ENCODE results near the gene SLC25A6. TPM values are rescaled to one million over a fixed set of nuclear protein-coding genes. Genes with fewer than 3 reads are reported as not detected.
A peak's percentile ranks its signal among the peaks of the same experiment; 100 is the strongest.

Gene SLC25A6
- total and polyA plus RNA-seq, 10 of the 15 experiments (the other 5 are each of a cell fraction or from before 2014, with no cell fraction given) = 61.9 to 642 (median 322) TPM

- no peak for TF ChIP-seq PRDM15 (CRISPR knock-in tag; IDR thresholded peaks at IDR 0.05)
- TF ChIP-seq STAT1 (conservative IDR thresholded peaks at IDR 0.05) = no peak
- no peak for TF ChIP-seq E2F4 (IDR thresholded peaks at IDR 0.05; ENCODE audit: low read depth, low read length)
- no peak for TF ChIP-seq ATF7 (IDR thresholded peaks at IDR 0.05; ENCODE audit: low read depth)
- no peak for TF ChIP-seq PBX3 (IDR thresholded peaks at IDR 0.05; ENCODE audit: insufficient replicate concordance, low read depth, low read length)
- no peak for TF ChIP-seq CUX1 (IDR thresholded peaks at IDR 0.05; ENCODE audit: insufficient replicate concordance, low read depth, low read length)
- TF ChIP-seq ZNF24 (IDR thresholded peaks at IDR 0.05) = no peak
- TF ChIP-seq BCLAF1 (IDR thresholded peaks at IDR 0.05) = no peak
- TF ChIP-seq RUNX3 (IDR thresholded peaks at IDR 0.05; ENCODE audit: low read length) = no peak
- TF ChIP-seq MXI1 (IDR thresholded peaks at IDR 0.05; ENCODE audit: low read depth, low read length) = no peak
- TF ChIP-seq BACH1 (IDR thresholded peaks at IDR 0.05; ENCODE audit: borderline replicate concordance) = 0 out of 2 replicates have a peak, but pooled peaks have one; percentile 48
- no peak for TF ChIP-seq STAT3 (IDR thresholded peaks at IDR 0.05; ENCODE audit: low read depth, low read length)
- TF ChIP-seq YY1 (IDR thresholded peaks at IDR 0.05; ENCODE audit: low read depth, low read length) = no peak
Measured at GRCh38 chrX:1385253-1386223, 6.4 kb downstream of the SLC25A6 start (continued).
